Spleen (tissue), 11 donors: ENCODE measurements around the gene MYRF. TPM values are rescaled to one million over a fixed set of nuclear protein-coding genes. Genes with fewer than 3 reads are reported as not detected.

ENCODE experiments used
- DNase-seq: peaks from one replicate; pipeline ENCODE4 v3.0.0-alpha.2; 2020
- H3K27ac ChIP-seq, 8 donors: fragments of 200-600 bp; sonication (generic) in 7 of 8; 1 replicate in 4 of 8; 2 replicates in 4 of 8; pipeline versions ENCODE4 v1.5.0 to v1.8.0; 2016 to 2021; ENCODE audit warnings: inconsistent platforms in 4 of 8, mild to moderate bottlenecking in 4 of 8, moderate library complexity in 1 of 8
- H3K27me3 ChIP-seq, 7 donors: fragments of 200-600 bp; sonication (generic) in 6 of 7; replicated peaks in 1 of 7; 1 replicate in 4 of 7; 2 replicates in 3 of 7; pipeline versions ENCODE4 v1.5.0 to v1.8.0; 2016 to 2021; ENCODE audit warnings: inconsistent platforms in 3 of 7, mild to moderate bottlenecking in 1 of 7
- H3K36me3 ChIP-seq, 6 donors: fragments of 200-600 bp; sonication (generic) in 5 of 6; 1 replicate in 4 of 6; 2 replicates in 2 of 6; pipeline versions ENCODE4 v1.5.0 to v1.8.0; 2016 to 2021; ENCODE audit warnings: inconsistent platforms in 2 of 6
- H3K4me1 ChIP-seq, 6 donors: fragments of 200-600 bp; sonication (generic) in 5 of 6; 1 replicate in 3 of 6; 2 replicates in 3 of 6; pipeline versions ENCODE4 v1.5.0 to v1.8.0; 2016 to 2021; ENCODE audit warnings: inconsistent platforms in 3 of 6
- H3K4me3 ChIP-seq, 8 donors: fragments of 200-600 bp; sonication (generic) in 7 of 8; 1 replicate in 4 of 8; 2 replicates in 4 of 8; pipeline versions ENCODE4 v1.5.0 to v1.8.0; 2016 to 2021; ENCODE audit warnings: inconsistent platforms in 4 of 8, mild to moderate bottlenecking in 4 of 8, moderate library complexity in 2 of 8
- H3K9me3 ChIP-seq, 8 donors: fragments of 200-600 bp; sonication (generic) in 7 of 8; 1 replicate in 4 of 8; 2 replicates in 4 of 8; pipeline versions ENCODE4 v1.5.0 to v1.8.0; 2016 to 2021; ENCODE audit warnings: inconsistent platforms in 4 of 8
- CTCF ChIP-seq, 11 experiments: fragments of 200-600 bp in 7 of 11; fragments of 450-650 bp in 4 of 11; sonication (generic) in 4 of 11; IDR thresholded peaks in 8 of 11; conservative IDR thresholded peaks in 3 of 11; 1 replicate in 7 of 11; 2 replicates in 4 of 11; pipeline versions ENCODE4 v1.4.0 to v1.8.0; 2016 to 2021; ENCODE audit warnings: antibody characterized with exemption in 11 of 11, inconsistent platforms in 4 of 11, mild to moderate bottlenecking in 1 of 11
- POLR2A ChIP-seq, 3 donors: fragments of 450-650 bp; IDR thresholded peaks; one replicate each; pipeline ENCODE4 v1.5.1; 2017; ENCODE audit warnings: antibody characterized with exemption in 3 of 3, mild to moderate bottlenecking in 1 of 3
- POLR2AphosphoS5 ChIP-seq, 3 donors: sonication (generic); formaldehyde crosslinking; IDR thresholded peaks; one replicate each; pipeline ENCODE4 v1.5.1; 2017; ENCODE audit warnings: antibody characterized with exemption in 3 of 3
- WGBS, 5 donors: extraction: QIAGEN DNeasy Blood & Tissue Kit in 3 of 5; methylation state at CpG; one replicate each; pipeline versions ENCODE4 v1.1.5 to v1.1.7; 2013 to 2018; 5-methylcytosine and 5-hydroxymethylcytosine counted together
- intact Hi-C: fragments of 100-400 bp; cut with DNase I; formaldehyde crosslinking; loops from one replicate; pipeline ENCODE4 v1.15.0; 2023; ENCODE audit warnings: low total_unique reads
- polyA plus RNA-seq, 3 donors: library from polyadenylated mRNA; stranded (reverse); fragments of 200-250 nt; gene quantifications; one replicate each; pipeline ENCODE4 v1.2.1, GENCODE V29; 2013
- total RNA-seq, 7 donors: library from RNA; depleted of rRNA in 3 of 7; stranded (reverse); fragments of >200 nt in 3 of 7; fragmentation: NEBNext Ultra II Directional in 4 of 7; extraction: Animal tissue kit (Norgen Biotek cat#: 25700) in 4 of 7; gene quantifications; one replicate each; pipeline versions ENCODE4 v1.1.0 to v1.2.1, GENCODE V29; 2016 to 2021
- donor health status: healthy with polysubstance abuse.
- donor health status: DM: no; HTN: no; CAD: no; lungs with moderate emphysema.
- donor health status: DM: no; HTN: no; CAD: no.
- donor health status: Bipolar disorder and iron deficiency.
- donor health status: healthy.
- donor health status: DM: no; HTN: no; CAD: no.
- donor health status: DM: yes; HTN: yes; CAD: no.

MYRF gene
- total and polyA plus RNA-seq, 10 donors: 0.15 to 1.5 (median 0.55) TPM

- Histone ChIP-seq H3K27me3 (peaks cover 0 to 43% (median 0%) of the 10 kb centered on the region in 7 donors), H3K9me3 (no peaks in the 10 kb centered on the region), H3K36me3 (no peaks in the 10 kb centered on the region), H3K27ac (no peak overlapping the region), H3K4me3 (no peak overlapping the region), H3K4me1 (peaks cover 0 to 4% (median 1%) of the 10 kb centered on the region in 6 donors)
- 74 to 88% (median 79%) methylated on average over 11 of the region's 11 CpGs for WGBS, 5 donors
- TF ChIP-seq CTCF (IDR thresholded peaks at IDR 0.05 in 8 of 11, conservative IDR thresholded peaks at IDR 0.05 in 3 of 11): no peak
- TF ChIP-seq POLR2AphosphoS5 (IDR thresholded peaks at IDR 0.05): no peak
- no peak for TF ChIP-seq POLR2A (IDR thresholded peaks at IDR 0.05)
- intact Hi-C loops: no loop called here
- DNase-seq: no peak
These were observed 9.2 kb downstream of the MYRF start for GRCh38 chr11:61761440-61762222.

- Histone ChIP-seq H3K27me3 (peaks cover 0 to 43% (median 0%) of the 10 kb centered on the region in 7 donors), H3K27ac (no peak overlapping the region), H3K4me1 (no peaks in the 10 kb centered on the region), H3K36me3 (no peaks in the 10 kb centered on the region), H3K9me3 (no peaks in the 10 kb centered on the region), H3K4me3 (no peak overlapping the region)
- WGBS, 5 donors: 57 to 76% (median 71%) methylated on average over 8 to 10 of the region's 10 CpGs
- DNase-seq: no peak
- intact Hi-C loops: no loop called here
- TF ChIP-seq POLR2A (IDR thresholded peaks at IDR 0.05): no peak
- no peak for TF ChIP-seq POLR2AphosphoS5 (IDR thresholded peaks at IDR 0.05)
- TF ChIP-seq CTCF (IDR thresholded peaks at IDR 0.05 in 8 of 11, conservative IDR thresholded peaks at IDR 0.05 in 3 of 11): no peak
These were observed 9.8 kb downstream of the MYRF start for GRCh38 chr11:61762223-61762615.

GRCh38 chr11:61762798-61763197 is 10.4 kb downstream of the MYRF start:
- Histone ChIP-seq H3K27me3 (peaks cover 0 to 43% (median 0%) of the 10 kb centered on the region in 7 donors), H3K27ac (no peak overlapping the region), H3K9me3 (no peaks in the 10 kb centered on the region), H3K36me3 (no peaks in the 10 kb centered on the region), H3K4me3 (no peak overlapping the region), H3K4me1 (no peaks in the 10 kb centered on the region)
- TF ChIP-seq POLR2A (IDR thresholded peaks at IDR 0.05): no peak
- no peak for TF ChIP-seq POLR2AphosphoS5 (IDR thresholded peaks at IDR 0.05)
- no peak for TF ChIP-seq CTCF (IDR thresholded peaks at IDR 0.05 in 8 of 11, conservative IDR thresholded peaks at IDR 0.05 in 3 of 11)
- intact Hi-C loops: no loop called here
- 38 to 45% (median 44%) methylated on average over 15 of the region's 15 CpGs for WGBS, 5 donors
- DNase-seq: no peak

GRCh38 chr11:61763930-61764605 is 11.6 kb downstream of the MYRF start:
- H3K27ac ChIP-seq: no peak overlapping the region
- DNase-seq: no peak
- peaks cover 0 to 43% (median 0%) of the 10 kb centered on the region in 7 donors for H3K27me3 ChIP-seq
- no peak overlapping the region for H3K4me3 ChIP-seq
- H3K36me3 ChIP-seq: no peaks in the 10 kb centered on the region
- TF ChIP-seq CTCF (IDR thresholded peaks at IDR 0.05 in 8 of 11, conservative IDR thresholded peaks at IDR 0.05 in 3 of 11) (no peak), POLR2A (IDR thresholded peaks at IDR 0.05) (no peak)
- WGBS, 5 donors: 71 to 88% (median 81%) methylated on average over 14 to 23 of the region's 23 CpGs
- no peaks in the 10 kb centered on the region for H3K9me3 ChIP-seq
- no peaks in the 10 kb centered on the region for H3K4me1 ChIP-seq
- intact Hi-C loops: no loop called here
